Pancreas (tissue), 10 donors: ENCODE measurements around the gene LYZ. TPM values are rescaled to one million over a fixed set of nuclear protein-coding genes. Genes with fewer than 3 reads are reported as not detected.
A peak's percentile ranks its signal among the peaks of the same experiment; 100 is the strongest.

Experiments used
- ATAC-seq, 4 donors: fragments of 200-7000 bp; cut with Tn5 transposase; one replicate each; pipeline versions ENCODE4 v1.8.0 to v1.9.1; 2020; ENCODE audit warnings: mild to moderate bottlenecking in 4 of 4, moderate library complexity in 4 of 4
- DNase-seq, 6 donors: peaks; one replicate each; pipeline ENCODE4 v3.0.0-alpha.2; 2020
- FAIRE-seq: peaks from 2 replicates; lab custom pipeline; 2012; peaks lifted over from hg19 to GRCh38; lab: Jason Lieb, UNC
- H3K27ac ChIP-seq, 4 donors: fragments of 200-600 bp; sonication (generic); 1 replicate in 3 of 4; 2 replicates in 1 of 4; pipeline versions ENCODE4 v1.5.0 to v1.8.0; 2020
- H3K27me3 ChIP-seq, 4 donors: fragments of 200-600 bp; one replicate each; pipeline ENCODE4 v1.8.0; 2021
- H3K36me3 ChIP-seq, 3 donors: fragments of 200-600 bp; sonication (generic) in 1 of 3; one replicate each; pipeline versions ENCODE4 v1.5.0 to v1.8.0; 2020 to 2021
- H3K4me1 ChIP-seq, 3 donors: fragments of 200-600 bp; one replicate each; pipeline ENCODE4 v1.8.0; 2021
- H3K4me3 ChIP-seq, 4 donors: fragments of 200-600 bp; sonication (generic) in 2 of 4; one replicate each; pipeline versions ENCODE4 v1.5.0 to v1.8.0; 2020 to 2021
- H3K9me3 ChIP-seq, 4 donors: fragments of 200-600 bp; one replicate each; pipeline ENCODE4 v1.8.0; 2021
- CTCF ChIP-seq, 4 donors: fragments of 200-600 bp; sonication (generic) in 3 of 4; IDR thresholded peaks; one replicate each; pipeline versions ENCODE4 v1.5.0 to v1.8.0; 2021; ENCODE audit warnings: antibody characterized with exemption in 4 of 4
- WGBS, 2 donors: extraction: QIAGEN DNeasy Blood & Tissue Kit; methylation state at CpG; one replicate each; pipeline ENCODE4 v1.1.7; 2013; 5-methylcytosine and 5-hydroxymethylcytosine counted together
- intact Hi-C, 3 donors: fragments of 100-400 bp; cut with DNase I; formaldehyde crosslinking; loops; one replicate each; pipeline versions ENCODE4 v1.11.1 to v1.14.2; 2022
- polyA plus RNA-seq, 2 donors: library from polyadenylated mRNA; stranded (reverse); fragments of 200-250 nt; gene quantifications; one replicate each; pipeline ENCODE4 v1.2.3, GENCODE V29; 2013
- total RNA-seq, 6 donors: library from RNA; stranded (reverse); fragmentation: NEBNext Ultra II Directional in 4 of 6; extraction: Animal tissue kit (Norgen Biotek cat#: 25700) in 4 of 6; gene quantifications; one replicate each; pipeline versions ENCODE4 v1.2.1 to v1.2.4, GENCODE V29; 2021 to 2023
- donor health status: healthy with polysubstance abuse.
- donor health status: DM: no; HTN: no; CAD: no; lungs with moderate emphysema.
- donor health status: DM: no; HTN: no; CAD: no.
- donor health status: control.
- donor health status: control.
- donor health status: Bipolar disorder and iron deficiency.
- donor health status: DM: yes; HTN: yes; CAD: no.
- donor health status: DM: no; HTN: no; CAD: no.
- donor health status: DM: no; HTN: no; CAD: no.
- donor health status: DM: yes; HTN: yes; CAD: no.

LYZ gene
- total and polyA plus RNA-seq, 8 donors = 10.1 to 591 (median 31.8) TPM

GRCh38 chr12:69397978-69398377, 49.8 kb downstream of the LYZ start:
- 84 to 87% methylated on average over 3 of the region's 3 CpGs for whole genome bisulfite sequencing, 2 donors
- no peak for DNase-seq

GRCh38 chr12:69401940-69402339, 53.8 kb downstream of the LYZ start:
- Histone ChIP-seq H3K4me1 (no peaks in the 10 kb centered on the region), H3K4me3 (no peak overlapping the region), H3K36me3 (peaks cover 0 to 5% (median 0%) of the 10 kb centered on the region in 3 donors), H3K27ac (no peak overlapping the region), H3K9me3 (no peaks in the 10 kb centered on the region), H3K27me3 (no peaks in the 10 kb centered on the region)
- 82 to 89% methylated on average over 4 of the region's 4 CpGs for WGBS, 2 donors
- FAIRE-seq = no peak
- DNase-seq = no peak
- intact Hi-C loops = no loop called here
- no peak for ATAC-seq
- TF ChIP-seq CTCF (IDR thresholded peaks at IDR 0.05) = no peak

More at GRCh38 chr12:69397978-69398377, 49.8 kb downstream of the LYZ start:
- Histone ChIP-seq H3K27ac (no peak overlapping the region), H3K36me3 (peaks cover 0 to 5% (median 0%) of the 10 kb centered on the region in 3 donors), H3K4me3 (no peak overlapping the region), H3K9me3 (no peaks in the 10 kb centered on the region), H3K4me1 (no peaks in the 10 kb centered on the region), H3K27me3 (no peaks in the 10 kb centered on the region)
- no peak for TF ChIP-seq CTCF (IDR thresholded peaks at IDR 0.05)
- FAIRE-seq = no peak
- intact Hi-C loops = no loop called here
- ATAC-seq = peak in 2 of 4 donors; percentile 20 to 25

Other genes with a start within 250 kb of the LYZ start
- 10 to 100 TPM; 20.4 to 34.2 (median 28.8) TPM for gene CPSF6, start 108.8 kb upstream of the LYZ start, total RNA-seq
- gene CPSF6, start 108.8 kb upstream of the LYZ start, polyA plus RNA-seq = 10 to 100 TPM; 14.1 to 17.8 TPM
- gene YEATS4, start 11.4 kb downstream of the LYZ start, total RNA-seq = 10 to 100 TPM in 3 of 6 donors, 1 to 10 TPM in 3; 8.3 to 14.6 (median 10.6) TPM
- gene YEATS4, start 11.4 kb downstream of the LYZ start, polyA plus RNA-seq = 10 to 100 TPM in 1 of 2 donors, 1 to 10 TPM in 1; 6.0 to 15.6 TPM
- 10 to 100 TPM in 5 of 6 donors, 1 to 10 TPM in 1; 7.9 to 23.2 (median 13.1) TPM for gene FRS2, start 122.0 kb downstream of the LYZ start, total RNA-seq
- gene FRS2, start 122.0 kb downstream of the LYZ start, polyA plus RNA-seq = 1 to 10 TPM; 2.5 to 5.3 TPM
- gene CCT2, start 237.1 kb downstream of the LYZ start, total RNA-seq = 10 to 100 TPM; 41.6 to 69.1 (median 63.7) TPM
- gene CCT2, start 237.1 kb downstream of the LYZ start, polyA plus RNA-seq = 10 to 100 TPM; 43.5 to 60.0 TPM